ENCODE measurements around the gene PDE11A. TPM values are rescaled to one million over a fixed set of nuclear protein-coding genes. Genes with fewer than 3 reads are reported as not detected.

The PDE11A gene
- total and polyA plus RNA-seq, 4 experiments from 2014 or later, result not detected

Other genes starting within 250 kb of the PDE11A start
- 10 to 100 TPM; 23.3 to 28.0 TPM for gene RBM45, start 39.7 kb upstream of the PDE11A start, total RNA-seq
- 10 to 100 TPM; 11.9 to 13.0 TPM for gene RBM45, start 39.7 kb upstream of the PDE11A start, polyA plus RNA-seq
- under 1 TPM; 0.14 to 0.23 TPM for gene OSBPL6, start 121.7 kb upstream of the PDE11A start, total RNA-seq
- under 1 TPM; 0.44 to 0.49 TPM for gene OSBPL6, start 121.7 kb upstream of the PDE11A start, polyA plus RNA-seq